Spleen (tissue), 11 donors: Measurements from ENCODE around the gene KLHL30. TPM values are rescaled to one million over a fixed set of nuclear protein-coding genes. Genes with fewer than 3 reads are reported as not detected.
"Not testable (repeated sequence)": the region's sequence is repeated elsewhere in the genome, so short reads cannot be mapped to it uniquely, and the experiment has no call there.

ENCODE experiments used
- DNase-seq: peaks from one replicate; pipeline ENCODE4 v3.0.0-alpha.2; 2020
- H3K27ac ChIP-seq, 8 donors: fragments of 200-600 bp; sonication (generic) in 7 of 8; 1 replicate in 4 of 8; 2 replicates in 4 of 8; pipeline versions ENCODE4 v1.5.0 to v1.8.0; 2016 to 2021; ENCODE audit warnings: inconsistent platforms in 4 of 8, mild to moderate bottlenecking in 4 of 8, moderate library complexity in 1 of 8
- H3K27me3 ChIP-seq, 7 donors: fragments of 200-600 bp; sonication (generic) in 6 of 7; replicated peaks in 1 of 7; 1 replicate in 4 of 7; 2 replicates in 3 of 7; pipeline versions ENCODE4 v1.5.0 to v1.8.0; 2016 to 2021; ENCODE audit warnings: inconsistent platforms in 3 of 7, mild to moderate bottlenecking in 1 of 7
- H3K36me3 ChIP-seq, 6 donors: fragments of 200-600 bp; sonication (generic) in 5 of 6; 1 replicate in 4 of 6; 2 replicates in 2 of 6; pipeline versions ENCODE4 v1.5.0 to v1.8.0; 2016 to 2021; ENCODE audit warnings: inconsistent platforms in 2 of 6
- H3K4me1 ChIP-seq, 6 donors: fragments of 200-600 bp; sonication (generic) in 5 of 6; 1 replicate in 3 of 6; 2 replicates in 3 of 6; pipeline versions ENCODE4 v1.5.0 to v1.8.0; 2016 to 2021; ENCODE audit warnings: inconsistent platforms in 3 of 6
- H3K4me3 ChIP-seq, 8 donors: fragments of 200-600 bp; sonication (generic) in 7 of 8; 1 replicate in 4 of 8; 2 replicates in 4 of 8; pipeline versions ENCODE4 v1.5.0 to v1.8.0; 2016 to 2021; ENCODE audit warnings: inconsistent platforms in 4 of 8, mild to moderate bottlenecking in 4 of 8, moderate library complexity in 2 of 8
- H3K9me3 ChIP-seq, 8 donors: fragments of 200-600 bp; sonication (generic) in 7 of 8; 1 replicate in 4 of 8; 2 replicates in 4 of 8; pipeline versions ENCODE4 v1.5.0 to v1.8.0; 2016 to 2021; ENCODE audit warnings: inconsistent platforms in 4 of 8
- POLR2A ChIP-seq, 3 donors: fragments of 450-650 bp; IDR thresholded peaks; one replicate each; pipeline ENCODE4 v1.5.1; 2017; ENCODE audit warnings: antibody characterized with exemption in 3 of 3, mild to moderate bottlenecking in 1 of 3
- POLR2AphosphoS5 ChIP-seq, 3 donors: sonication (generic); formaldehyde crosslinking; IDR thresholded peaks; one replicate each; pipeline ENCODE4 v1.5.1; 2017; ENCODE audit warnings: antibody characterized with exemption in 3 of 3
- WGBS, 5 donors: extraction: QIAGEN DNeasy Blood & Tissue Kit in 3 of 5; methylation state at CpG; one replicate each; pipeline versions ENCODE4 v1.1.5 to v1.1.7; 2013 to 2018; 5-methylcytosine and 5-hydroxymethylcytosine counted together
- intact Hi-C: fragments of 100-400 bp; cut with DNase I; formaldehyde crosslinking; loops from one replicate; pipeline ENCODE4 v1.15.0; 2023; ENCODE audit warnings: low total_unique reads
- polyA plus RNA-seq, 3 donors: library from polyadenylated mRNA; stranded (reverse); fragments of 200-250 nt; gene quantifications; one replicate each; pipeline ENCODE4 v1.2.1, GENCODE V29; 2013
- total RNA-seq, 7 donors: library from RNA; depleted of rRNA in 3 of 7; stranded (reverse); fragments of >200 nt in 3 of 7; fragmentation: NEBNext Ultra II Directional in 4 of 7; extraction: Animal tissue kit (Norgen Biotek cat#: 25700) in 4 of 7; gene quantifications; one replicate each; pipeline versions ENCODE4 v1.1.0 to v1.2.1, GENCODE V29; 2016 to 2021
- TF ChIP-seq, protein P1 (sequence below), 11 experiments: fragments of 200-600 bp in 7 of 11; fragments of 450-650 bp in 4 of 11; sonication (generic) in 4 of 11; IDR thresholded peaks in 8 of 11; conservative IDR thresholded peaks in 3 of 11; 1 replicate in 7 of 11; 2 replicates in 4 of 11; pipeline versions ENCODE4 v1.4.0 to v1.8.0; 2016 to 2021; ENCODE audit warnings: antibody characterized with exemption in 11 of 11, inconsistent platforms in 4 of 11, mild to moderate bottlenecking in 1 of 11
- donor health status: healthy with polysubstance abuse.
- donor health status: DM: no; HTN: no; CAD: no; lungs with moderate emphysema.
- donor health status: DM: no; HTN: no; CAD: no.
- donor health status: Bipolar disorder and iron deficiency.
- donor health status: healthy.
- donor health status: DM: no; HTN: no; CAD: no.
- donor health status: DM: yes; HTN: yes; CAD: no.

Gene KLHL30
- total and polyA plus RNA-seq, 10 donors = 0.09 to 0.85 (median 0.23) TPM; not detected in 2

DNA sequence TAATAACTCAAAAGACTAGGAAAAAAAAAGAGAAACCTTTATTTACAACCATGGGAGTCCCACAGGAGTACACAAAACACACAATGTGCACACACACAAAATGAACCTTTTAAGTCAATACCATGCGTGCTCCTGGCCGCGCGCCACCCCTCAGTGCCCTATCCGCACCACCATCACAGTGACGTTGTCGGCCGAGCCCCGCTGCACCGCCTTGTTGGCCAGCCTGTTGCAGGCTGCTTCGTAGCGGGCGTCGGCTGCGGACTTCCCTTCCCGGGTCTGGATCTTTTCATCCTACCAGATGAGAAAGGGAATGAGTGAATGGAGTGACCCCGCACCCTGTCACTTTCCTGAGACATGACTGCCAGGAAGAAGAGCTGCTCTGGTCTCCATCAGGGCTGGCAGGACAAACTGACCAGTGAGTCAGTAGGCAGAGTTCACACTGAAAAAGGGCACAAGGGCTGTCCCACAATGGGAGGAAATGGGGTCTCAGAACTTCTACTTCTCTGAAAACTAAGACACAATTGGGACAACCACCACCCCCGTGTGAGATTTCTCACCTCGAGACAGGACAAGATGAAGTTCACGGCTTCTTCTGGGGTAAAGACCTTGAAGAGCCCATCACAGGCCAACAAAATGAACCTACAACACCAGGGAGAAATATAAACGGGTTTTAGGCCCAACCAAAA lies 32.1 kb downstream of the KLHL30 start:
- intact Hi-C loops = no loop called here
- Histone ChIP-seq H3K27me3 (no peaks in the 10 kb centered on the region), H3K4me1 (no peaks in the 10 kb centered on the region), H3K9me3 (no peaks in the 10 kb centered on the region), H3K27ac (no peak overlapping the region), H3K4me3 (no peak overlapping the region), H3K36me3 (peaks cover 7 to 92% (median 80%) of the 10 kb centered on the region in 6 donors)
- DNase-seq = no peak
- WGBS, 5 donors = 86 to 96% (median 92%) methylated on average over 21 of the region's 21 CpGs
- TF ChIP-seq, protein P1, sequence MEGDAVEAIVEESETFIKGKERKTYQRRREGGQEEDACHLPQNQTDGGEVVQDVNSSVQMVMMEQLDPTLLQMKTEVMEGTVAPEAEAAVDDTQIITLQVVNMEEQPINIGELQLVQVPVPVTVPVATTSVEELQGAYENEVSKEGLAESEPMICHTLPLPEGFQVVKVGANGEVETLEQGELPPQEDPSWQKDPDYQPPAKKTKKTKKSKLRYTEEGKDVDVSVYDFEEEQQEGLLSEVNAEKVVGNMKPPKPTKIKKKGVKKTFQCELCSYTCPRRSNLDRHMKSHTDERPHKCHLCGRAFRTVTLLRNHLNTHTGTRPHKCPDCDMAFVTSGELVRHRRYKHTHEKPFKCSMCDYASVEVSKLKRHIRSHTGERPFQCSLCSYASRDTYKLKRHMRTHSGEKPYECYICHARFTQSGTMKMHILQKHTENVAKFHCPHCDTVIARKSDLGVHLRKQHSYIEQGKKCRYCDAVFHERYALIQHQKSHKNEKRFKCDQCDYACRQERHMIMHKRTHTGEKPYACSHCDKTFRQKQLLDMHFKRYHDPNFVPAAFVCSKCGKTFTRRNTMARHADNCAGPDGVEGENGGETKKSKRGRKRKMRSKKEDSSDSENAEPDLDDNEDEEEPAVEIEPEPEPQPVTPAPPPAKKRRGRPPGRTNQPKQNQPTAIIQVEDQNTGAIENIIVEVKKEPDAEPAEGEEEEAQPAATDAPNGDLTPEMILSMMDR (IDR thresholded peaks at IDR 0.05 in 8 of 11, conservative IDR thresholded peaks at IDR 0.05 in 3 of 11) = no peak
- TF ChIP-seq POLR2A (IDR thresholded peaks at IDR 0.05) = no peak
- TF ChIP-seq POLR2AphosphoS5 (IDR thresholded peaks at IDR 0.05) = peak in 2 of 3 donors; percentile 19 to 54

DNA sequence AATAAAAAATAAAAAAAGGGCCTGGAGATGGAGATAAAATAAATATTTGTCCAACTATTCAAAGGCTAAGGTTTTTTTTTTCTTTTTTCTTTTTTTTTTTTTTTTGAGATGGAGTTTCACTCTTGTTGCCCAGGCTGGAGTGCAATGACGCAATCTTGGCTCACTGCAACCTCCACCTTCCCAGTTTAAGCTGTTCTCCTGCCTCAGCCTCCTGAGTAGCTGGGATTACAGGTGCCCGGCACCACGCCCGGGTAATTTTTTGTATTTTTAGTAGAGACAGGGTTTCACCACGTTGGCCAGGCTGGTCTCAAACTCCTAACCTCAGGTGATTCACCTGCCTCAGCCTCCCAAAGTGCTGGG lies 32.6 kb downstream of the KLHL30 start:
- H3K4me3 ChIP-seq, DNase-seq, H3K27me3 ChIP-seq, intact Hi-C loops, H3K9me3 ChIP-seq, H3K27ac ChIP-seq, H3K4me1 ChIP-seq: not testable (repeated sequence)
- peaks cover 7 to 97% (median 83%) of the 10 kb centered on the region in 6 donors for H3K36me3 ChIP-seq
- WGBS, 5 donors = 86 to 96% (median 90%) methylated on average over 5 of the region's 5 CpGs

DNA sequence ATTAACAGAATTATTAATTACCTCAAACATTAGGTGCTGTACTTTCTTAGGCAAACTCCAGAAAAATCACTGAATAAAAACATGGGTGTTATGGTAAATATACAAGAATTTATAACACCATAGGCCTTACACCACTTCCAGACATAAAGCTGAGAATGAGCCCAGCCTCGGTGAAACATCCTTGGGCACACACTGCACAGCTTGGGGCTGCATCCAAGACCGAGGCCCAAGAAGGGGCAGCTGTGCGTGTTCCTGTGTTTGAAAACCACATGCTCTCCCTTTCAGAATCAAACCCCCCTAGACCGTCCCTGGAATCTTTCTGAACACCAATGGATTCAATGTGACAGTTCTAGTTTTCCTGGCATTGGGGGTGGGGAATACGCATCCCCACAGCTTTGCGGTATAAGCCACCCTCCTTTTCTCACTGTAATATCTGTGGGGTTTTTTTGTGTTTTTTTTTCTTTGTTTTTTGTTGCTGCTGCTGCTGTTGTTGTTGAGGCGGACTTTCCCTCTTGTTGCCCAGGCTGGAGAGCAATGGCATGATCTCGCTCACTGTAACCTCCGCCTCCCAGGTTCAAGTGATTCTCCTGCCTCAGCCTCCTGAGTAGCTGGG lies 33.2 kb downstream of the KLHL30 start:
- no peak for DNase-seq
- TF ChIP-seq, protein P1 (IDR thresholded peaks at IDR 0.05 in 8 of 11, conservative IDR thresholded peaks at IDR 0.05 in 3 of 11) = no peak
- TF ChIP-seq POLR2A (IDR thresholded peaks at IDR 0.05) = no peak
- no peak for TF ChIP-seq POLR2AphosphoS5 (IDR thresholded peaks at IDR 0.05)
- H3K27ac ChIP-seq = no peak overlapping the region
- intact Hi-C loops = no loop called here
- H3K4me3 ChIP-seq = no peak overlapping the region
- 94 to 98% (median 95%) methylated on average over 9 of the region's 9 CpGs for WGBS, 5 donors
- no peaks in the 10 kb centered on the region for H3K9me3 ChIP-seq
- H3K36me3 ChIP-seq = peaks cover 7 to 100% (median 84%) of the 10 kb centered on the region in 6 donors
- no peaks in the 10 kb centered on the region for H3K4me1 ChIP-seq
- H3K27me3 ChIP-seq = no peaks in the 10 kb centered on the region

DNA sequence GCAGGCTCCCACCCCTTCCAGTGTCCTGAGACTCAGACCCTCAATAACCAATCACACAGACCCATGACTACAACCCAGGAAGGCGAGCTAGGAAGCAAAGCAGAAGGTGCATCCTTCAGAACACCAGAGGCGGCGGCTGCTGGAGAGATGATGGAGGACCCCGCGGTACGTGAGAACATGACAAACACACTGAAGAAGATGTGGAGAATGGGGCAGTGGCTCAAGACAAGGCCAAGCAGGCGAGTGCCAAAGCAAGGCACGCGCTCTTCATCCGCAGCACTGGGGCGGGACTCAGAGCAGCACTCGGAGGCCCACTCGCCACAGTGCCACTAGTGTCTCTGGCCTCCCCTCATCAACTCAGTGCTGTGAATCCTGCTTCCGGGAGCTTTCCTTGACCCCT lies 34.0 kb downstream of the KLHL30 start:
- no peaks in the 10 kb centered on the region for H3K27me3 ChIP-seq

More for the DNA sequence above, 34.0 kb downstream of the KLHL30 start:
- Histone ChIP-seq H3K4me1 (no peaks in the 10 kb centered on the region), H3K27ac (no peak overlapping the region), H3K9me3 (no peaks in the 10 kb centered on the region), H3K4me3 (no peak overlapping the region), H3K36me3 (peaks cover 7 to 100% (median 86%) of the 10 kb centered on the region in 6 donors)
- WGBS, 5 donors = 89 to 96% (median 91%) methylated on average over 13 to 14 of the region's 14 CpGs
- DNase-seq = no peak
- intact Hi-C loops = no loop called here
- TF ChIP-seq, protein P1 (IDR thresholded peaks at IDR 0.05 in 8 of 11, conservative IDR thresholded peaks at IDR 0.05 in 3 of 11) = no peak
- peak in 2 of 3 donors; percentile 11 to 53 for TF ChIP-seq POLR2AphosphoS5 (IDR thresholded peaks at IDR 0.05)
